ENCODE results near the gene MOXD1. TPM values are rescaled to one million over a fixed set of nuclear protein-coding genes. Genes with fewer than 3 reads are reported as not detected.
"Not testable (repeated sequence)": the region's sequence is repeated elsewhere in the genome, so short reads cannot be mapped to it uniquely, and the experiment has no call there.

The MOXD1 gene
- total RNA-seq, 1 donor from 2014 or later = 2.2 TPM

- no peak for DNase-seq (ENCODE audit: low spot score)
These were observed 116.1 kb downstream of the MOXD1 start for GRCh38 chr6:132285004-132285780.

- DNase-seq (ENCODE audit: low spot score) = no peak
These were observed 118.6 kb downstream of the MOXD1 start for GRCh38 chr6:132282696-132283095.

GRCh38 chr6:132280436-132280835 lies 120.8 kb downstream of the MOXD1 start:
- no peak for DNase-seq (ENCODE audit: low spot score)

GRCh38 chr6:132279592-132280139 lies 121.6 kb downstream of the MOXD1 start:
- no peak for DNase-seq (ENCODE audit: low spot score)

- DNase-seq (ENCODE audit: low spot score) = no peak
These were observed 126.0 kb downstream of the MOXD1 start for GRCh38 chr6:132275066-132275970.

- no peak for DNase-seq (ENCODE audit: low spot score)
These were observed 128.5 kb downstream of the MOXD1 start for GRCh38 chr6:132272776-132273175.

- no peak for DNase-seq (ENCODE audit: low spot score)
These were observed 130.4 kb downstream of the MOXD1 start for GRCh38 chr6:132270726-132271402.

GRCh38 chr6:132268666-132269065 lies 132.6 kb downstream of the MOXD1 start:
- not testable (repeated sequence) for DNase-seq (ENCODE audit: low spot score)

GRCh38 chr6:132268209-132268608 lies 133.1 kb downstream of the MOXD1 start:
- DNase-seq (ENCODE audit: low spot score) = no peak

GRCh38 chr6:132265451-132266097 lies 135.7 kb downstream of the MOXD1 start:
- no peak for DNase-seq (ENCODE audit: low spot score)

GRCh38 chr6:132264021-132264500 lies 137.2 kb downstream of the MOXD1 start:
- no peak for DNase-seq (ENCODE audit: low spot score)

- no peak for DNase-seq (ENCODE audit: low spot score)
These were observed 139.9 kb downstream of the MOXD1 start for GRCh38 chr6:132261354-132261753.

- DNase-seq (ENCODE audit: low spot score) = no peak
These were observed 142.2 kb downstream of the MOXD1 start for GRCh38 chr6:132259070-132259469.

- no peak for DNase-seq (ENCODE audit: low spot score)
These were observed 143.7 kb downstream of the MOXD1 start for GRCh38 chr6:132257561-132257960.

GRCh38 chr6:132256457-132256856 lies 144.8 kb downstream of the MOXD1 start:
- no peak for DNase-seq (ENCODE audit: low spot score)

- DNase-seq (ENCODE audit: low spot score) = no peak
These were observed 147.4 kb downstream of the MOXD1 start for GRCh38 chr6:132253906-132254305.

GRCh38 chr6:132253211-132253610 lies 148.1 kb downstream of the MOXD1 start:
- no peak for DNase-seq (ENCODE audit: low spot score)

- no peak for DNase-seq (ENCODE audit: low spot score)
These were observed 149.2 kb downstream of the MOXD1 start for GRCh38 chr6:132252113-132252512.

- DNase-seq (ENCODE audit: low spot score) = no peak
These were observed 149.6 kb downstream of the MOXD1 start for GRCh38 chr6:132251711-132252110.

GRCh38 chr6:132247381-132248159 lies 153.7 kb downstream of the MOXD1 start:
- no peak for DNase-seq (ENCODE audit: low spot score)
